GM12891 (cell line): Measurements from ENCODE around the gene FLVCR1.

ENCODE experiments used
- POLR2A ChIP-seq: IDR thresholded peaks from 2 replicates; pipeline ENCODE4 v1.6.1; 2011; ENCODE audit warnings: low read depth, low read length, control low read depth
- POLR2AphosphoS5 ChIP-seq: IDR thresholded peaks from 2 replicates; pipeline ENCODE4 v1.6.1; 2011; ENCODE audit warnings: low read depth, low read length, control low read depth
- SPI1 ChIP-seq: IDR thresholded peaks from 2 replicates; pipeline ENCODE4 v1.6.1; 2011; ENCODE audit warnings: low read depth, low read length, control low read depth
- TAF1 ChIP-seq: IDR thresholded peaks from 2 replicates; pipeline ENCODE4 v1.6.1; 2011; ENCODE audit warnings: low read depth, low read length, control low read depth

- no peak for TF ChIP-seq SPI1
- TF ChIP-seq POLR2A: no peak
- no peak for TF ChIP-seq POLR2AphosphoS5
- TF ChIP-seq TAF1: no peak
Measured at GRCh38 chr1:212853658-212854057, 4.4 kb upstream of the FLVCR1 start.
